ENCODE results near the gene BRIP1.
"Not testable (repeated sequence)": the region's sequence is repeated elsewhere in the genome, so short reads cannot be mapped to it uniquely, and the experiment has no call there.

DNA sequence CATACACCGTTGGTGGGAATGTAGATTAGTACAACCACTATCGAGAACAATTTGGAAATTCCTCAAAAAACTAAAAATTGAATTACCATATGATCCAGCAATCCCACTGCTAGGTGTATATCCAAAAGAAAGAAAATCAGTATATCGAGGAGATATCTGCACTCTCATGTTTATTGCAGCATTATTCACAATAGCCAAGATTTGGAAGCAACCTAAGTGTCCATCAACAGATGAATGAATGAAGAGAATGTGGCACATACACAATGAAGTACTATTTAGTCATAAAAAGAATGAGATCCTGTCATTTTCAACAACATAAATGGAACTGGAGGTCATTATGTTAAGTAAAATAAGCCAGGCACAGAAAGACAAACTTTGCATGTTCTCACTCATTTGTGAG, 44.1 kb downstream of the BRIP1 start:
- TF ChIP-seq, protein P1, sequence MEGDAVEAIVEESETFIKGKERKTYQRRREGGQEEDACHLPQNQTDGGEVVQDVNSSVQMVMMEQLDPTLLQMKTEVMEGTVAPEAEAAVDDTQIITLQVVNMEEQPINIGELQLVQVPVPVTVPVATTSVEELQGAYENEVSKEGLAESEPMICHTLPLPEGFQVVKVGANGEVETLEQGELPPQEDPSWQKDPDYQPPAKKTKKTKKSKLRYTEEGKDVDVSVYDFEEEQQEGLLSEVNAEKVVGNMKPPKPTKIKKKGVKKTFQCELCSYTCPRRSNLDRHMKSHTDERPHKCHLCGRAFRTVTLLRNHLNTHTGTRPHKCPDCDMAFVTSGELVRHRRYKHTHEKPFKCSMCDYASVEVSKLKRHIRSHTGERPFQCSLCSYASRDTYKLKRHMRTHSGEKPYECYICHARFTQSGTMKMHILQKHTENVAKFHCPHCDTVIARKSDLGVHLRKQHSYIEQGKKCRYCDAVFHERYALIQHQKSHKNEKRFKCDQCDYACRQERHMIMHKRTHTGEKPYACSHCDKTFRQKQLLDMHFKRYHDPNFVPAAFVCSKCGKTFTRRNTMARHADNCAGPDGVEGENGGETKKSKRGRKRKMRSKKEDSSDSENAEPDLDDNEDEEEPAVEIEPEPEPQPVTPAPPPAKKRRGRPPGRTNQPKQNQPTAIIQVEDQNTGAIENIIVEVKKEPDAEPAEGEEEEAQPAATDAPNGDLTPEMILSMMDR (IDR thresholded peaks at IDR 0.05; ENCODE audit: low read depth, low read length): not testable (repeated sequence)
- not testable (repeated sequence) for TF ChIP-seq EZH2phosphoT487 (IDR thresholded peaks at IDR 0.05; ENCODE audit: low read depth)

Measured in OCI-LY3 (cell line).